ENCODE data around the gene NR1I2. TPM values are rescaled to one million over a fixed set of nuclear protein-coding genes. Genes with fewer than 3 reads are reported as not detected.

NR1I2 gene
- total and polyA plus RNA-seq, 9 of the 15 experiments (the other 6 are each of a cell fraction or from before 2014, with no cell fraction given) = not detected

DNA sequence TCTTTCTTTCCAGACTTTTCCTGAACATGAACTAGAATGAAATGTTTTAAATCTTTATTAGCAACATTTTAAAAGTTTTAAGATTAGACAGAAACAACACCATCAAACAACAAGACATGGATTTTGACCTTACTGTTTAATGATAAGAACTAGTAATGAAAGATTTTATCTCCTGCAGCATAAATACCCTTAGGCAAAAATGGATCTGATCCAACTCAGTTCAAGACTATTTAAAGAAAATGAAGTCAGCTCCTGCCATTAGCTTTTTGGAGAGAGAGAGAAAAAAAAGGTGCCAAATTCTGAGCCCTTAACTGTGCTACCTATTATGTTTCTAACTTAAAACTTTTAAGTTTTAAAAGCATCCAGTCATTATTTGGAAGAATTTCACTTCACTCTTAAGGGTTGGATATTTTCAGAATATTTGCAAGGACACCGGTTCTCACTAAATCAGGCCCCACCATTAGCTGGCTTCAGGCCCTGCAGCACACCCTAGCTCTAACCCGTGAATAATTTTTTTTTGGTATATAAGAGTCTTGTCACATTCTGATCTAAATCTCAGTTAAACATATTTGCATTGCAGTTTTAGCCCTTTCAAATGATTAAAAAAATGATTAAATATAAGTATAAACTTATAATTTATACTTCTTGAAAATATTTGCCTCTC is 60.0 kb downstream of the NR1I2 start:
- H3K79me2 ChIP-seq (ENCODE audit: control insufficient read depth, insufficient read depth, low read length) = no peaks in the 10 kb centered on the region
- no peaks in the 10 kb centered on the region for H3K9me1 ChIP-seq (ENCODE audit: control insufficient read depth, insufficient read depth, low read length)
- ATAC-seq (no peak), DNase-seq (ENCODE audit: extremely low read depth in 1 of 4, low spot score in 3 of 4) (no peak), FAIRE-seq (no peak)
- H3K9ac ChIP-seq (ENCODE audit: insufficient read depth in 1 of 2, low read depth in 2 of 2, low read length in 2 of 2) = no peak overlapping the region
- no peaks in the 10 kb centered on the region for H3K9me3 ChIP-seq (replicated peaks; ENCODE audit: control insufficient read depth, insufficient read depth, low read depth, low read length)
- peaks cover 3% of the 10 kb centered on the region; the same call in 2 of the 3 replicates for H3K36me3 ChIP-seq (ENCODE audit: control insufficient read depth, insufficient read depth, low read length)
- intact Hi-C loops (cut with micrococcal nuclease) = no loop called here
- in situ Hi-C loops (cut with MboI) = no loop called here
- H3K27ac ChIP-seq (ENCODE audit: extremely low read depth, low read depth, low read length) = no peak overlapping the region
- WGBS (ENCODE audit: insufficient coverage, low coverage, missing lambda C conversion rate) = 96% methylated on average over 2 of the region's 2 CpGs
- ChIA-PET CTCF (ENCODE audit: low intra/inter-chr PET ratio) (no interaction called here), POLR2A (no interaction called here)
- BruUV-seq (replicated peaks) = no TSS peak
- TF ChIP-seq KHSRP (IDR thresholded peaks at IDR 0.05) (no peak), PRPF4 (IDR thresholded peaks at IDR 0.05; ENCODE audit: insufficient read depth, low read depth, low read length, poor library complexity, severe bottlenecking) (no peak), MTF1 (CRISPR knock-in tag; IDR thresholded peaks at IDR 0.05; ENCODE audit: borderline replicate concordance) (no peak), ZNF436 (CRISPR knock-in tag; IDR thresholded peaks at IDR 0.05) (no peak)
- TF ChIP-seq, protein P1, sequence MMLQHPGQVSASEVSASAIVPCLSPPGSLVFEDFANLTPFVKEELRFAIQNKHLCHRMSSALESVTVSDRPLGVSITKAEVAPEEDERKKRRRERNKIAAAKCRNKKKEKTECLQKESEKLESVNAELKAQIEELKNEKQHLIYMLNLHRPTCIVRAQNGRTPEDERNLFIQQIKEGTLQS (IDR thresholded peaks at IDR 0.05) = no peak
- TF ChIP-seq, protein P1 (CRISPR knock-in tag; conservative IDR thresholded peaks at IDR 0.05) = no peak
- H3K27me3 ChIP-seq (ENCODE audit: control insufficient read depth in 2 of 2, insufficient read depth in 2 of 2, low read length in 2 of 2) = no peaks in the 10 kb centered on the region
- H2AFZ ChIP-seq (ENCODE audit: low read depth, low read length) = no peak overlapping the region
- no peaks in the 10 kb centered on the region for H3K4me1 ChIP-seq (replicated peaks in 1 of 2; ENCODE audit: control insufficient read depth in 2 of 2, insufficient read depth in 2 of 2, low read length in 2 of 2)
- H4K20me1 ChIP-seq (replicated peaks; ENCODE audit: control insufficient read depth, insufficient read depth, low read length) = no peaks in the 10 kb centered on the region
- H3K4me2 ChIP-seq (ENCODE audit: insufficient read depth, low read length) = no peak overlapping the region
- no peak overlapping the region for H3K4me3 ChIP-seq

All from K562 (cell line).